MV-4-11 (cell line): Measurements from ENCODE around the gene CIRBP.

Experiments used
- DNase-seq: peaks from one replicate; lab custom pipeline; 2025; lab: John Stamatoyannopoulos, UW

The CIRBP gene

GRCh38 chr19:1278713-1279660, 9.9 kb downstream of the CIRBP start:
- DNase-seq, result no peak

GRCh38 chr19:1279782-1280341, 10.7 kb downstream of the CIRBP start:
- peak; percentile 79 for DNase-seq

GRCh38 chr19:1280636-1281568, 11.8 kb downstream of the CIRBP start:
- no peak for DNase-seq

- DNase-seq, result no peak
These were observed 12.6 kb downstream of the CIRBP start for GRCh38 chr19:1281569-1282287.

GRCh38 chr19:1282588-1283206, 13.6 kb downstream of the CIRBP start:
- DNase-seq, result no peak

GRCh38 chr19:1283207-1283916, 14.2 kb downstream of the CIRBP start:
- no peak for DNase-seq

GRCh38 chr19:1283917-1284292, 14.8 kb downstream of the CIRBP start:
- DNase-seq, result no peak

- no peak for DNase-seq
These were observed 15.3 kb downstream of the CIRBP start for GRCh38 chr19:1284293-1284978.

- DNase-seq, result no peak
These were observed 16.0 kb downstream of the CIRBP start for GRCh38 chr19:1284979-1285736.

GRCh38 chr19:1285737-1286360, 16.7 kb downstream of the CIRBP start, which contains the start of gene EFNA2:
Gene EFNA2, plus strand, starts transcription at chr19:1285873. Its CDS starts 296 bp downstream, at chr19:1286169.
- DNase-seq, result no peak

GRCh38 chr19:1286487-1287353, 17.6 kb downstream of the CIRBP start:
- DNase-seq, result no peak

GRCh38 chr19:1287354-1288225, 18.5 kb downstream of the CIRBP start:
- DNase-seq, result no peak

GRCh38 chr19:1288226-1288612, 19.1 kb downstream of the CIRBP start:
- no peak for DNase-seq

- DNase-seq, result no peak
These were observed 19.9 kb downstream of the CIRBP start for GRCh38 chr19:1288833-1289685.

- DNase-seq, result no peak
These were observed 20.5 kb downstream of the CIRBP start for GRCh38 chr19:1289686-1290025.

- no peak for DNase-seq
These were observed 21.1 kb downstream of the CIRBP start for GRCh38 chr19:1290196-1290702.
